PFSK-1 (cell line): ENCODE data around the gene TNNC1.

Source experiments
- FOXP2 ChIP-seq: optimal IDR thresholded peaks from 2 replicates; pipeline ENCODE3; 2011; ENCODE audit warnings: borderline replicate concordance, control low read depth, inconsistent platforms; ENCODE audit not compliant: insufficient read depth; ENCODE audit errors: extremely low read length, extremely low read depth
- POLR2AphosphoS5 ChIP-seq: IDR thresholded peaks from 2 replicates; pipeline ENCODE4 v1.6.1; 2012; ENCODE audit warnings: low read depth, mild to moderate bottlenecking, control low read depth, low read length, moderate library complexity
- REST ChIP-seq, 2 experiments: IDR thresholded peaks; 2 replicates each; pipeline versions ENCODE4 v1.6.1 to v1.8.0; 2011 to 2012; ENCODE audit warnings: low read depth in 2 of 2, low read length in 2 of 2, control low read depth in 1 of 2, inconsistent platforms in 1 of 2, mild to moderate bottlenecking in 1 of 2, moderate library complexity in 1 of 2; ENCODE audit not compliant: insufficient read depth in 1 of 2
- SIN3A ChIP-seq: IDR thresholded peaks from 2 replicates; pipeline ENCODE4 v1.6.1; 2012; ENCODE audit warnings: mild to moderate bottlenecking, low read length, moderate library complexity, borderline replicate concordance; ENCODE audit not compliant: insufficient read depth
- TAF1 ChIP-seq: IDR thresholded peaks from 2 replicates; pipeline ENCODE4 v1.6.1; 2012; ENCODE audit warnings: low read length, control low read depth, borderline replicate concordance; ENCODE audit not compliant: insufficient read depth

Gene TNNC1

GRCh38 chr3:52498137-52499054, 44.6 kb upstream of the TNNC1 start:
- TF ChIP-seq SIN3A (no peak), POLR2AphosphoS5 (no peak), FOXP2 (no peak), REST (IDR thresholded peaks at IDR 0.05; ENCODE audit: insufficient read depth in 1 of 2, low read depth in 2 of 2, low read length in 2 of 2) (no peak), TAF1 (no peak)

GRCh38 chr3:52495777-52496602, 42.1 kb upstream of the TNNC1 start:
- no peak for TF ChIP-seq REST (IDR thresholded peaks at IDR 0.05; ENCODE audit: insufficient read depth in 1 of 2, low read depth in 2 of 2, low read length in 2 of 2)
- TF ChIP-seq POLR2AphosphoS5: no peak
- TF ChIP-seq FOXP2: no peak
- TF ChIP-seq TAF1: no peak
- no peak for TF ChIP-seq SIN3A

- TF ChIP-seq SIN3A (no peak), TAF1 (no peak)
Observed at GRCh38 chr3:52494886-52495495, 41.1 kb upstream of the TNNC1 start, which contains the start of gene STAB1. STAB1 (plus strand) TSS chr3:52495338; CDS start chr3:52495414, 76 bp downstream.

GRCh38 chr3:52494445-52494844, 40.6 kb upstream of the TNNC1 start:
- no peak for TF ChIP-seq FOXP2
- TF ChIP-seq SIN3A: no peak
- TF ChIP-seq POLR2AphosphoS5: no peak
- TF ChIP-seq TAF1: no peak
- no peak for TF ChIP-seq REST (IDR thresholded peaks at IDR 0.05; ENCODE audit: insufficient read depth in 1 of 2, low read depth in 2 of 2, low read length in 2 of 2)

- no peak for TF ChIP-seq SIN3A
- TF ChIP-seq POLR2AphosphoS5: no peak
- TF ChIP-seq REST (IDR thresholded peaks at IDR 0.05; ENCODE audit: insufficient read depth in 1 of 2, low read depth in 2 of 2, low read length in 2 of 2): no peak
- TF ChIP-seq FOXP2: no peak
- no peak for TF ChIP-seq TAF1
Observed at GRCh38 chr3:52493232-52494017, 39.6 kb upstream of the TNNC1 start.
